HepG2 (cell line): Measurements from ENCODE around the gene DUS2. TPM values are rescaled to one million over a fixed set of nuclear protein-coding genes. Genes with fewer than 3 reads are reported as not detected.

Source experiments
- ARNT ChIP-seq: fragments of 450-650 bp; IDR thresholded peaks from 2 replicates; pipeline ENCODE4 v1.6.1; 2017
- CBX5 ChIP-seq: sonication (generic); formaldehyde crosslinking; IDR thresholded peaks from 2 replicates; pipeline ENCODE4 v1.4.0; 2020; ENCODE audit warnings: missing genetic modification reagents, borderline replicate concordance
- HMG20B ChIP-seq: conservative IDR thresholded peaks from 2 replicates; pipeline ENCODE4 v1.6.1; 2016; ENCODE audit warnings: missing genetic modification reagents, missing compliant biosample characterization
- JARID2 ChIP-seq: sonication (generic); formaldehyde crosslinking; IDR thresholded peaks from 2 replicates; pipeline ENCODE4 v1.8.1; 2023; ENCODE audit warnings: missing genetic modification reagents, inconsistent platforms; ENCODE audit not compliant: insufficient replicate concordance
- KLF15 ChIP-seq: sonication (generic); formaldehyde crosslinking; IDR thresholded peaks from 2 replicates; pipeline ENCODE4 v1.8.1; 2023; ENCODE audit warnings: borderline replicate concordance, mild to moderate bottlenecking, inconsistent platforms, missing genetic modification reagents, mixed read lengths
- MEF2D ChIP-seq: sonication (generic); formaldehyde crosslinking; IDR thresholded peaks from 2 replicates; pipeline ENCODE4 v1.5.1; 2020; ENCODE audit warnings: mild to moderate bottlenecking, missing genetic modification reagents
- MYC ChIP-seq: sonication (generic); formaldehyde crosslinking; IDR thresholded peaks from 2 replicates; pipeline ENCODE4 v1.9.0; 2021; ENCODE audit warnings: missing genetic modification reagents, borderline replicate concordance
- NCOA5 ChIP-seq: sonication (generic); formaldehyde crosslinking; IDR thresholded peaks from 2 replicates; pipeline ENCODE4 v1.4.0; 2020; ENCODE audit warnings: missing genetic modification reagents
- PHB2 ChIP-seq: fragments of 450-650 bp; IDR thresholded peaks from 2 replicates; pipeline ENCODE4 v1.6.1; 2018; ENCODE audit not compliant: partially characterized antibody
- ZNF367 ChIP-seq: sonication (generic); formaldehyde crosslinking; IDR thresholded peaks from 2 replicates; pipeline ENCODE4 v1.4.0; 2020; ENCODE audit warnings: missing genetic modification reagents, borderline replicate concordance
- ZNF614 ChIP-seq: IDR thresholded peaks from 2 replicates; pipeline ENCODE4 v1.6.1; 2018; ENCODE audit warnings: missing biosample characterization, missing genetic modification reagents, inconsistent platforms, borderline replicate concordance
- ZNF644 ChIP-seq: IDR thresholded peaks from 2 replicates; pipeline ENCODE4 v1.6.1; 2016; ENCODE audit warnings: low read depth
- ZNF816 ChIP-seq: sonication (generic); formaldehyde crosslinking; IDR thresholded peaks from 2 replicates; pipeline ENCODE4 v1.8.0; 2022; ENCODE audit warnings: missing genetic modification reagents, mild to moderate bottlenecking, borderline replicate concordance
- ZNF83 ChIP-seq: sonication (generic); formaldehyde crosslinking; IDR thresholded peaks from 2 replicates; pipeline ENCODE4 v1.4.0; 2020; ENCODE audit warnings: missing genetic modification reagents, mild to moderate bottlenecking, borderline replicate concordance
- polyA plus RNA-seq, 8 experiments: library from polyadenylated mRNA; depleted of rRNA in 3 of 8; stranded (reverse) in 7 of 8; unstranded in 1 of 8; fragments of >200 nt; fragmentation: Illumina TruSeq in 4 of 8; extraction: Trizol in 4 of 8; gene quantifications; 2 replicates each; pipeline versions ENCODE4 v1.2.1 to v1.2.3, GENCODE V29; 2011 to 2016; ENCODE audit warnings: low read depth in 4 of 8, missing spikeins in 1 of 8, mixed read lengths in 1 of 8; ENCODE audit not compliant: insufficient read depth in 1 of 8
- total RNA-seq, 5 experiments: library from RNA; depleted of rRNA; stranded (reverse); fragments of >200 nt; fragmentation: Illumina TruSeq; extraction: Trizol; gene quantifications; 2 replicates each; pipeline ENCODE4 v1.2.3, GENCODE V29; 2016; ENCODE audit warnings: low read depth in 1 of 5
- TF ChIP-seq, protein P1 (sequence below): sonication (generic); formaldehyde crosslinking; IDR thresholded peaks from 2 replicates; pipeline ENCODE4 v1.5.0; 2020; ENCODE audit warnings: missing genetic modification reagents
- TF ChIP-seq, protein P2 (sequence below): sonication (generic); formaldehyde crosslinking; IDR thresholded peaks from 2 replicates; pipeline ENCODE4 v1.5.1; 2020; ENCODE audit warnings: mild to moderate bottlenecking, moderate library complexity, missing genetic modification reagents
- TF ChIP-seq, protein P3 (sequence below): sonication (generic); formaldehyde crosslinking; IDR thresholded peaks from 2 replicates; pipeline ENCODE4 v1.8.0; 2022; ENCODE audit warnings: missing genetic modification reagents, mild to moderate bottlenecking, moderate library complexity, borderline replicate concordance
- TF ChIP-seq, protein P4 (sequence below): IDR thresholded peaks from 2 replicates; pipeline ENCODE4 v1.6.1; 2016; ENCODE audit warnings: mild to moderate bottlenecking
- TF ChIP-seq, protein P5 (sequence below): sonication (generic); formaldehyde crosslinking; IDR thresholded peaks from 2 replicates; pipeline ENCODE4 v1.4.0; 2020; ENCODE audit warnings: missing genetic modification reagents, borderline replicate concordance

DUS2 gene
- total and polyA plus RNA-seq, 2 of the 13 experiments (the other 11 are each of a cell fraction or from before 2014, with no cell fraction given): 17.8 to 25.1 TPM

DNA sequence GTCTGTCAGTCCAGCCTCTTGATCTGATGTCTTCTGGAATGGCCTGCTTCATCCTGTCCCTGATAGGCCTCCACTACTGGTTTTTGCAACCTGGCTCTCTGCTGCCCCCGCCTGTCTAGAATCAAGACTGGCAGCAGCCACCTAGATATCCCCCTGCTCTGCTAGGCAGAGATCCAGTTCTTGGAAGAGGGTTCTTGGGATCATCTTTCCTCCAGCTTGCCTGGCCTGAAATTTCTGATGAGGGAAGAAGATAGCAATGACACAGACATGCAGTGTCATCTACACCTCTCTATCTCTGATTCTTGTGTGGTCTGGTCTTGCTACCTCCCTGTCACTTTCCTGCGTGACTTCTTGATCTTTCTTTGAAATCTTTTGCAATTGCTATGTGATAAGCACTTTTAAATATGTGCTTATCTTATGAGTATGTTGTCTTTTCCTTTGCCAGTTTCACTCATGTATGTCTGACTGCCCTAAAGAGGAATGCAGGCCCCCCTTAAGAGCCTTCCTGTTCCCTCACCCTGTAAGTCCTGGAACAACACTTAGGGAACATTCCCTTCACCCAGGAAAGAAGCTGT, 41.8 kb downstream of the DUS2 start (continued):
- TF ChIP-seq, protein P1, sequence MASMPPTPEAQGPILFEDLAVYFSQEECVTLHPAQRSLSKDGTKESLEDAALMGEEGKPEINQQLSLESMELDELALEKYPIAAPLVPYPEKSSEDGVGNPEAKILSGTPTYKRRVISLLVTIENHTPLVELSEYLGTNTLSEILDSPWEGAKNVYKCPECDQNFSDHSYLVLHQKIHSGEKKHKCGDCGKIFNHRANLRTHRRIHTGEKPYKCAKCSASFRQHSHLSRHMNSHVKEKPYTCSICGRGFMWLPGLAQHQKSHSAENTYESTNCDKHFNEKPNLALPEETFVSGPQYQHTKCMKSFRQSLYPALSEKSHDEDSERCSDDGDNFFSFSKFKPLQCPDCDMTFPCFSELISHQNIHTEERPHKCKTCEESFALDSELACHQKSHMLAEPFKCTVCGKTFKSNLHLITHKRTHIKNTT (CRISPR knock-in tag): no peak
- TF ChIP-seq, protein P2, sequence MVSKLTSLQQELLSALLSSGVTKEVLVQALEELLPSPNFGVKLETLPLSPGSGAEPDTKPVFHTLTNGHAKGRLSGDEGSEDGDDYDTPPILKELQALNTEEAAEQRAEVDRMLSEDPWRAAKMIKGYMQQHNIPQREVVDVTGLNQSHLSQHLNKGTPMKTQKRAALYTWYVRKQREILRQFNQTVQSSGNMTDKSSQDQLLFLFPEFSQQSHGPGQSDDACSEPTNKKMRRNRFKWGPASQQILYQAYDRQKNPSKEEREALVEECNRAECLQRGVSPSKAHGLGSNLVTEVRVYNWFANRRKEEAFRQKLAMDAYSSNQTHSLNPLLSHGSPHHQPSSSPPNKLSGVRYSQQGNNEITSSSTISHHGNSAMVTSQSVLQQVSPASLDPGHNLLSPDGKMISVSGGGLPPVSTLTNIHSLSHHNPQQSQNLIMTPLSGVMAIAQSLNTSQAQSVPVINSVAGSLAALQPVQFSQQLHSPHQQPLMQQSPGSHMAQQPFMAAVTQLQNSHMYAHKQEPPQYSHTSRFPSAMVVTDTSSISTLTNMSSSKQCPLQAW (CRISPR knock-in tag): 0 out of 2 replicates have a peak, but pooled peaks have one; percentile 16
- TF ChIP-seq KLF15 (CRISPR knock-in tag) (no peak), MEF2D (CRISPR knock-in tag) (no peak), MYC (CRISPR knock-in tag) (peak; percentile 21; the same call in 1 of the 2 replicates), ZNF644 (CRISPR knock-in tag) (no peak), JARID2 (no peak), ZNF816 (CRISPR knock-in tag) (0 out of 2 replicates have a peak, but pooled peaks have one; percentile 48), ZNF83 (CRISPR knock-in tag) (no peak), ZNF614 (peak; percentile 56; the same call in 1 of the 2 replicates), ARNT (no peak), CBX5 (CRISPR knock-in tag) (peak; percentile 24; the same call in 1 of the 2 replicates), NCOA5 (CRISPR knock-in tag) (no peak), ZNF367 (CRISPR knock-in tag) (no peak), PHB2 (no peak), HMG20B (no peak)
- TF ChIP-seq, protein P3, sequence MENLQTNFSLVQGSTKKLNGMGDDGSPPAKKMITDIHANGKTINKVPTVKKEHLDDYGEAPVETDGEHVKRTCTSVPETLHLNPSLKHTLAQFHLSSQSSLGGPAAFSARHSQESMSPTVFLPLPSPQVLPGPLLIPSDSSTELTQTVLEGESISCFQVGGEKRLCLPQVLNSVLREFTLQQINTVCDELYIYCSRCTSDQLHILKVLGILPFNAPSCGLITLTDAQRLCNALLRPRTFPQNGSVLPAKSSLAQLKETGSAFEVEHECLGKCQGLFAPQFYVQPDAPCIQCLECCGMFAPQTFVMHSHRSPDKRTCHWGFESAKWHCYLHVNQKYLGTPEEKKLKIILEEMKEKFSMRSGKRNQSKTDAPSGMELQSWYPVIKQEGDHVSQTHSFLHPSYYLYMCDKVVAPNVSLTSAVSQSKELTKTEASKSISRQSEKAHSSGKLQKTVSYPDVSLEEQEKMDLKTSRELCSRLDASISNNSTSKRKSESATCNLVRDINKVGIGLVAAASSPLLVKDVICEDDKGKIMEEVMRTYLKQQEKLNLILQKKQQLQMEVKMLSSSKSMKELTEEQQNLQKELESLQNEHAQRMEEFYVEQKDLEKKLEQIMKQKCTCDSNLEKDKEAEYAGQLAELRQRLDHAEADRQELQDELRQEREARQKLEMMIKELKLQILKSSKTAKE: no peak
- TF ChIP-seq, protein P4, sequence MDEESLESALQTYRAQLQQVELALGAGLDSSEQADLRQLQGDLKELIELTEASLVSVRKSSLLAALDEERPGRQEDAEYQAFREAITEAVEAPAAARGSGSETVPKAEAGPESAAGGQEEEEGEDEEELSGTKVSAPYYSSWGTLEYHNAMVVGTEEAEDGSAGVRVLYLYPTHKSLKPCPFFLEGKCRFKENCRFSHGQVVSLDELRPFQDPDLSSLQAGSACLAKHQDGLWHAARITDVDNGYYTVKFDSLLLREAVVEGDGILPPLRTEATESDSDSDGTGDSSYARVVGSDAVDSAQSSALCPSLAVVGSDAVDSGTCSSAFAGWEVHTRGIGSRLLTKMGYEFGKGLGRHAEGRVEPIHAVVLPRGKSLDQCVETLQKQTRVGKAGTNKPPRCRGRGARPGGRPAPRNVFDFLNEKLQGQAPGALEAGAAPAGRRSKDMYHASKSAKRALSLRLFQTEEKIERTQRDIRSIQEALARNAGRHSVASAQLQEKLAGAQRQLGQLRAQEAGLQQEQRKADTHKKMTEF: no peak
- TF ChIP-seq, protein P5, sequence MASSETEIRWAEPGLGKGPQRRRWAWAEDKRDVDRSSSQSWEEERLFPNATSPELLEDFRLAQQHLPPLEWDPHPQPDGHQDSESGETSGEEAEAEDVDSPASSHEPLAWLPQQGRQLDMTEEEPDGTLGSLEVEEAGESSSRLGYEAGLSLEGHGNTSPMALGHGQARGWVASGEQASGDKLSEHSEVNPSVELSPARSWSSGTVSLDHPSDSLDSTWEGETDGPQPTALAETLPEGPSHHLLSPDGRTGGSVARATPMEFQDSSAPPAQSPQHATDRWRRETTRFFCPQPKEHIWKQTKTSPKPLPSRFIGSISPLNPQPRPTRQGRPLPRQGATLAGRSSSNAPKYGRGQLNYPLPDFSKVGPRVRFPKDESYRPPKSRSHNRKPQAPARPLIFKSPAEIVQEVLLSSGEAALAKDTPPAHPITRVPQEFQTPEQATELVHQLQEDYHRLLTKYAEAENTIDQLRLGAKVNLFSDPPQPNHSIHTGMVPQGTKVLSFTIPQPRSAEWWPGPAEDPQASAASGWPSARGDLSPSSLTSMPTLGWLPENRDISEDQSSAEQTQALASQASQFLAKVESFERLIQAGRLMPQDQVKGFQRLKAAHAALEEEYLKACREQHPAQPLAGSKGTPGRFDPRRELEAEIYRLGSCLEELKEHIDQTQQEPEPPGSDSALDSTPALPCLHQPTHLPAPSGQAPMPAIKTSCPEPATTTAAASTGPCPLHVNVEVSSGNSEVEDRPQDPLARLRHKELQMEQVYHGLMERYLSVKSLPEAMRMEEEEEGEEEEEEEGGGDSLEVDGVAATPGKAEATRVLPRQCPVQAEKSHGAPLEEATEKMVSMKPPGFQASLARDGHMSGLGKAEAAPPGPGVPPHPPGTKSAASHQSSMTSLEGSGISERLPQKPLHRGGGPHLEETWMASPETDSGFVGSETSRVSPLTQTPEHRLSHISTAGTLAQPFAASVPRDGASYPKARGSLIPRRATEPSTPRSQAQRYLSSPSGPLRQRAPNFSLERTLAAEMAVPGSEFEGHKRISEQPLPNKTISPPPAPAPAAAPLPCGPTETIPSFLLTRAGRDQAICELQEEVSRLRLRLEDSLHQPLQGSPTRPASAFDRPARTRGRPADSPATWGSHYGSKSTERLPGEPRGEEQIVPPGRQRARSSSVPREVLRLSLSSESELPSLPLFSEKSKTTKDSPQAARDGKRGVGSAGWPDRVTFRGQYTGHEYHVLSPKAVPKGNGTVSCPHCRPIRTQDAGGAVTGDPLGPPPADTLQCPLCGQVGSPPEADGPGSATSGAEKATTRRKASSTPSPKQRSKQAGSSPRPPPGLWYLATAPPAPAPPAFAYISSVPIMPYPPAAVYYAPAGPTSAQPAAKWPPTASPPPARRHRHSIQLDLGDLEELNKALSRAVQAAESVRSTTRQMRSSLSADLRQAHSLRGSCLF (CRISPR knock-in tag): no peak
